GM18858 (cell line): ENCODE measurements around the gene TGFBR3.

Experiments
- ATAC-seq: cut with Tn5 transposase; IDR thresholded peaks from one replicate; pipeline ENCODE4 v1.9.1; 2021; ENCODE audit not compliant: unreplicated experiment

TGFBR3 gene

GRCh38 chr1:91783423-91784170 lies 102.4 kb downstream of the TGFBR3 start:
- no peak for ATAC-seq

GRCh38 chr1:91781901-91782622 lies 103.9 kb downstream of the TGFBR3 start:
- ATAC-seq, result no peak

DNA sequence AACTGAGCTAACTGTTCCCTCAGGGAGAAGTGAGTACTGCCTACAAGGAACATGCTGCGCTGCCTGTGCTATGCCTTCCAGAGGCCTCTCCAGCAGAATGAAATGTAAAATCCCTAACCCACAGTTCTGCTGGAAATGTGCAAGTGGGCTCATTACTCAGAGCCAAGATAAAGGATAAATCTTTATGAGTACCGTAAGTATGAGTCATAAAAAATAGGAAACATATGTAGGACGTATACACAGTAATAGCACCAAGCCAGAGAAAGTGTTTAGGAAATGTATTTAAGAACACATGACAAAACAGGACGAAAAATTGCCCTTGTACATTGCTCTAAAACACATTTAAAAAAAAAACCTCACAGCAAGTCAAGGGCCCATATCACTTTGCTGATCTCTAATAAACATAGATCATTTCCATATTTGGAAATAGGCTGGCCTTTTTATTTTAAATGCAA lies 104.6 kb downstream of the TGFBR3 start:
- no peak for ATAC-seq

- no peak for ATAC-seq
These were observed 106.4 kb downstream of the TGFBR3 start for GRCh38 chr1:91779548-91780021.

- ATAC-seq, result no peak
These were observed 107.0 kb downstream of the TGFBR3 start for GRCh38 chr1:91778964-91779363.

GRCh38 chr1:91777630-91778300 lies 108.2 kb downstream of the TGFBR3 start:
- ATAC-seq, result no peak

DNA sequence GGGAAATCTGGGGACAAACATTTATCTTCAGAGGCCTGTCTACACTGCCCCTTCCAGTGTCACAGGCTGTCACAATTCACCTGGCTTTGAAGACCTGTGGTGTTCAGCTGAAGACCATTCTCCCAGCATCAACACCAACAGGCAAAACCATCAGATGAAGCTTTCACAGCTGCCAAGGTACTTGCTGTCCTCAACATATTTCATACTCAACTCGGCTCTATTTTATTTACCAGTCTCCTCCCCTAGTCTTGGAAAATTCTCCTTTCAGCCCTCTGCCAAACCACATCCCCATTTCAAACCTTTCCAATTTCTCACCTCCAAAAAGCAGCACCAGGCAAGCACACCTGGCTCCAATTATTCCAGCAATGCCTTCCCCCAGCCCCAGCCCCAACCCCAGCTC lies 108.8 kb downstream of the TGFBR3 start:
- ATAC-seq, result no peak

- ATAC-seq, result no peak
These were observed 109.7 kb downstream of the TGFBR3 start for GRCh38 chr1:91776068-91776794.

DNA sequence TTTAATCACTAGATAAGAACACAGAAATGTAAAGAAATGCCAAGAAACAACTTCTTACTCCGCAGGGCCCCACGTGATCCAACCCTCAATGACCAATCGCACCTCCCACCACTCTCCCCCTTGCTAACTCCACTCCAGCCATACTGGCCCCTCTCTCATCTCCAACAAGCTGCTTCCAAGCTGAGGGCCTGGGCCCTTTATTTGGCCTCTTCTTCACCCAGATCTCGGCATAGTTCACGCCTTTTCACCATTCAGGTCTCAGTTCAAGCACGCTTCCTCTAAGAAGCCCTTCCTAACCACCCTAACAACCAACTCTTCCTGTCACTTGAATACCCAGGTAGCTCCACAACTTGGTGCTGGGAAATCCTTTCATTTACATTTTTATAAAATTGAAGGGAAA lies 110.7 kb downstream of the TGFBR3 start:
- ATAC-seq, result no peak

DNA sequence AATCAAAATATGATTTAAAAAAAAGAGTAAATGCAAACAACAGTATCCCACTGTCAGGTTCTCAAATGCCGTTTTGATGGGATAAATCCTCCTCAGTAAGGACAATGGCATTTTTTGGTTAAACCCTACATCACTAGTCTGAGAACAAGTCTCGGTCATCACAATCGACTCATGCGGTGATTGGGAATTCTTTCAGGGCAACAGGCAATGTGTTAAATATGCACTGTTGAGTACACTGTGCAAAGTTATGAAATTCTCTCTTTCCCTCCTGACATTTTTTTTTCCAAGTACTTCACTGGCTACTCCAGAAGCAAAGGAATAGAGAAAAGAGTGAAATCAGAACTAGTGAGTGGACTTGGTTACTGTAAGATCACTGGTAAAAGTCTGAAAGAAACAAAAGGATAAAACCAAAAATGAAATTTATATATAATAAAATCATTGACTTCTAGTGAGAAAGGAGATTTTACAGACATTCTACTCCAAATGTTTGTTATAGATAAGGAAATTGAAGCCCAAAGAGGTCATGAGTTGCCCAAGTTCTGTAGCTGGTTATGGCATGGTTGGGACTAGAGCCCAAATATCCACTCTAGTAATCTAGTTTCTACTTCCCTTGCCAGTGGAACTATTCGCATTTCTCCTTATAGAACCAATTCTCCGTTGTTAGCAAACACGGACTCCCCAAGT lies 111.3 kb downstream of the TGFBR3 start:
- no peak for ATAC-seq

- no peak for ATAC-seq
These were observed 114.2 kb downstream of the TGFBR3 start for GRCh38 chr1:91771717-91772116.

GRCh38 chr1:91770667-91771268 lies 115.2 kb downstream of the TGFBR3 start:
- no peak for ATAC-seq

DNA sequence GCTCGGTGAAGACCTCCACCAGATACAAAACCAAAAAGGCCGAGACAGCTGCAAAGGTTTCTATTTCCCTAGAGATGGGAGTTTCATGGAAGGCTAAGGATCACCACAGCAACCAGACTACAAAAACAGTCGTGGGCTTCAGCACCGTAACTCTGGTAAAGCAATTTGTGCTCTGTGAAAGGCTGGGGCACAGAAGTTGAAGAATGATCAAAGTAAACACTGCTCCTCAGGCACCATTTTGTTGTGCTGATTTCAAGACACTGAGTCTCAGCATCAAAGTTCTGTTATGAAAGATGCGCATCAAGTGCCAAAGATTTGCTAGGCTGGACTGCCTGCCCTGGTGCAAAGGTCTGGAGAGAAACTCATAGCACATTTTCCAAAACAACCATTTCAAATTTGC lies 116.2 kb downstream of the TGFBR3 start:
- no peak for ATAC-seq

DNA sequence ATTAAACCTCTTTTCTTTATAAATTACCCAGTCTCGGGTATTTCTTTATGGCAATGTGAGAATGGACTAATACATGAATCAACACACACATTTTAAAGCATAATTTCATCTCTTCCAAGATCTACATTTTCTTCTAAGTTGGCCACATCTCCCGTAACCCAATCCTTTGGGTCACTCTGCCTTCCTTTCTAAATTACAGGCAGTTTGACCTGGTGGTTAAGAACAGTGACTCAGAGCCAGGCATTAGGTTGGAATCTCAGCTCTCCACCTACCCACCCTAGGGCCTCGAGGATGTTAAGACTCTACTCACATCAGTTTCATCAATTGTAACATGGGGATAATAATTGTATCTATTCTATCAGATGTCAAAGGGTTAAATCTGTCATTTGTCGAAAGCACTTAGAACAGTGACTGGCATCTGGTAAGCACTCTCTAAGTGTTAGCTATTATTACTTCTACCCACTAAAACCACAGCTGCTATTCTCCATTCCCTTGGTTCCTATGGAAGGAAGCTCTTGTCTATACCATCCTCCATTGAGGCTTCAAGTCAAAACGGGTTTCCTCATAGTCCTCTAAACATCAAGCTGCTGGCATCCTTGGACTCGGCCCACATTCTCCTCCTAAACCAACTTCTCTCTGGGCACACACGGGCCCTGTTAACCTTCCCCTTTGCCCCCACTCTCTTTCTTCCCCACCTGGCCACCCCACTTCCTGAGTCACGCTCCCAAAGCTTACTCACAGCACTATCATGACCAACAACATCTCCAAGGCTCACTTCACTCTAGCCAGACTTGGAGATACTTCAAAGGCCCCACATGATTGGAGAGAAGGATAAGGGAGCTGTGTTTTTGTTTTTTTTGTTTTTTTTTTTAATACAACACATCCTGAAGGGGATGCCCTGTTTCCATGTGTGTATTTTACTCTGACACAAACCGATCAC lies 116.9 kb downstream of the TGFBR3 start:
- no peak for ATAC-seq

- ATAC-seq, result no peak
These were observed 117.8 kb downstream of the TGFBR3 start for GRCh38 chr1:91768120-91768519.

GRCh38 chr1:91766883-91767282 lies 119.1 kb downstream of the TGFBR3 start:
- no peak for ATAC-seq

DNA sequence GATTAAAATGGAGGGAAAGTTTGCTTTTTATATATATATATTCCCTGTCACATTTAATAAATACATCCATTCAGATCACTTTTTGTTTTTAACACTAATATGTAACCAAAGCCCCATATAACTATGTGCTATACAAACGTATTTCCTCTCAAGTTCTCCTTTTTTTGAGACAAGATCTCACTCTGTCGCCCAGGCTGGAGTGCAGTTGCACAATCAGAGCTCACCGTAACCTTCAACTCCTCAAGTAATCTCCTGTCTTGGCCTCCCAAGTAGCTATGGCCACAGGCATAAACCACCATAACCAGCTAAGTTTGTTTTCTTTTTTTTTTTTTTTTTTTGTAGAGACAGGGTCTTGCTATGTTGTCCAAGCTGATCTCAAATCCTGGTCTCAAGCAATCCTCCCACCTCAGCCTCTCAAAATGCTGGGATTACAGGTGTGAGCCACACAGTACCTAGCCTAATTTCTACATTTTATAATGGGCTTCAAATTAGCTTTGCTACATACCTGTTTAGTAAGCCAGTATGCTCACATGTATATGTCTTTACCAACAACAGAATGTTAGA lies 120.0 kb downstream of the TGFBR3 start:
- ATAC-seq, result no peak

DNA sequence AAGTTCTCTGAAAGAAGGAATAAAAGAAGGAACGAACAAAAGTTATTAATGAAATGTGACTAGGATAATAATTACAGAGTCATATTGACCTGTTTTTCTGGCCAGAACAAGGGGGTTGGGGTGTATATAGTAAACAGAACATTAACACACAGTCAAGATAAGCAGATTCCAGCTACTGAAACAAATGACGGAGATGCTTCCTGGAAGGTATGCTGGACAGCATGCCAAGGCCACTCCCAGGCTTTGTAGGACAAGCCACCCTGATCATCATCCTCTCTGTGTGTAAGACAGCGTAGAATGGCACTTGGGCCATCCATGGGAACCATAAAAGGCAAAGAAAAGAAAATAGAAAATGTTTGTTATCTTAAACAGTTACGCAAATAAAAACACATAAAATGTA lies 120.7 kb downstream of the TGFBR3 start:
- no peak for ATAC-seq
